RWPE2 (cell line): Measurements from ENCODE around the gene MYBBP1A.
A peak's percentile ranks its signal among the peaks of the same experiment; 100 is the strongest.

ENCODE experiments used
- ATAC-seq: fragments of 200-7000 bp; cut with Tn5 transposase; 3 replicates; pipeline ENCODE4 v1.9.1; 2021; ENCODE audit warnings: low read depth
- DNase-seq: peaks from one replicate; pipeline ENCODE4 v3.0.0-alpha.2; 2020; ENCODE audit warnings: low spot score
- H3K27ac ChIP-seq: fragments of 450-650 bp; 2 replicates; pipeline ENCODE4 v1.5.1; 2017; ENCODE audit warnings: mild to moderate bottlenecking; ENCODE audit not compliant: poor library complexity, severe bottlenecking
- H3K27me3 ChIP-seq: fragments of 250-450 bp; sonication (Bioruptor Pico); 2 replicates; pipeline ENCODE4 v1.5.1; 2021; ENCODE audit warnings: mild to moderate bottlenecking, moderate library complexity; ENCODE audit not compliant: insufficient read depth, poor library complexity, severe bottlenecking
- H3K36me3 ChIP-seq: fragments of 250-450 bp; sonication (Bioruptor Pico); 2 replicates; pipeline ENCODE4 v1.5.1; 2020; ENCODE audit warnings: low read depth, mild to moderate bottlenecking, moderate library complexity
- H3K4me1 ChIP-seq: fragments of 250-450 bp; sonication (Bioruptor Pico); 2 replicates; pipeline ENCODE4 v1.5.1; 2021; ENCODE audit warnings: mild to moderate bottlenecking, moderate library complexity; ENCODE audit not compliant: insufficient read depth, poor library complexity, severe bottlenecking
- H3K4me3 ChIP-seq: fragments of 250-450 bp; sonication (Bioruptor Pico); 2 replicates; pipeline ENCODE4 v1.5.1; 2021; ENCODE audit warnings: mild to moderate bottlenecking, moderate library complexity; ENCODE audit not compliant: severe bottlenecking
- H3K9me3 ChIP-seq: fragments of 250-450 bp; sonication (Bioruptor Pico); 2 replicates; pipeline ENCODE4 v1.5.1; 2021; ENCODE audit warnings: mild to moderate bottlenecking, moderate library complexity; ENCODE audit not compliant: severe bottlenecking
- CTCF ChIP-seq: fragments of 450-650 bp; IDR thresholded peaks from one replicate; pipeline ENCODE4 v1.5.1; 2017; ENCODE audit warnings: mild to moderate bottlenecking, moderate library complexity; ENCODE audit not compliant: poor library complexity, severe bottlenecking

The MYBBP1A gene

GRCh38 chr17:4551141-4551540 is 4.0 kb downstream of the MYBBP1A start:
- Histone ChIP-seq H3K27me3 (no peaks in the 10 kb centered on the region), H3K9me3 (no peaks in the 10 kb centered on the region), H3K4me3 (no peak overlapping the region), H3K4me1 (no peaks in the 10 kb centered on the region), H3K36me3 (peaks cover 77% of the 10 kb centered on the region), H3K27ac (no peak overlapping the region)
- ATAC-seq (no peak), DNase-seq (no peak)
- no peak for TF ChIP-seq CTCF

- no peaks in the 10 kb centered on the region for H3K9me3 ChIP-seq
- no peak overlapping the region for H3K27ac ChIP-seq
- no peak overlapping the region for H3K4me3 ChIP-seq
- no peak for TF ChIP-seq CTCF
- ATAC-seq, result no peak
- no peaks in the 10 kb centered on the region for H3K4me1 ChIP-seq
- no peaks in the 10 kb centered on the region for H3K27me3 ChIP-seq
- peaks cover 83% of the 10 kb centered on the region for H3K36me3 ChIP-seq
- no peak for DNase-seq
Measured at GRCh38 chr17:4550534-4551039, 4.6 kb downstream of the MYBBP1A start.

GRCh38 chr17:4549781-4550533 is 5.2 kb downstream of the MYBBP1A start:
- Histone ChIP-seq H3K36me3 (peaks cover 89% of the 10 kb centered on the region), H3K4me1 (no peaks in the 10 kb centered on the region), H3K9me3 (no peaks in the 10 kb centered on the region), H3K27ac (no peak overlapping the region), H3K4me3 (no peak overlapping the region), H3K27me3 (no peaks in the 10 kb centered on the region)
- TF ChIP-seq CTCF, result no peak
- ATAC-seq, result no peak
- no peak for DNase-seq

- no peak for TF ChIP-seq CTCF
- H3K9me3 ChIP-seq, result no peaks in the 10 kb centered on the region
- H3K4me3 ChIP-seq, result no peak overlapping the region
- H3K27ac ChIP-seq, result no peak overlapping the region
- H3K27me3 ChIP-seq, result no peaks in the 10 kb centered on the region
- H3K36me3 ChIP-seq, result peaks cover 89% of the 10 kb centered on the region
- no peak for DNase-seq
- peak; percentile 38; the same call in 2 of the 3 replicates for ATAC-seq
- H3K4me1 ChIP-seq, result no peaks in the 10 kb centered on the region
Measured at GRCh38 chr17:4548721-4549531, 6.3 kb downstream of the MYBBP1A start.

GRCh38 chr17:4548061-4548461 is 7.1 kb downstream of the MYBBP1A start:
- no peak for ATAC-seq

More at GRCh38 chr17:4548061-4548461, 7.1 kb downstream of the MYBBP1A start:
- Histone ChIP-seq H3K36me3 (peaks cover 82% of the 10 kb centered on the region), H3K27ac (no peak overlapping the region), H3K9me3 (no peaks in the 10 kb centered on the region), H3K4me1 (no peaks in the 10 kb centered on the region), H3K4me3 (no peak overlapping the region), H3K27me3 (no peaks in the 10 kb centered on the region)
- no peak for TF ChIP-seq CTCF
- no peak for DNase-seq
